Ishikawa (cell line): ENCODE results near the gene SEC14L3.

Experiments used
- CEBPB ChIP-seq: IDR thresholded peaks from 2 replicates; pipeline ENCODE4 v1.6.1; 2012
- CREB1 ChIP-seq: IDR thresholded peaks from 2 replicates; pipeline ENCODE4 v1.6.1; 2012; ENCODE audit warnings: low read depth
- EP300 ChIP-seq: IDR thresholded peaks from 2 replicates; pipeline ENCODE4 v1.6.1; 2012; ENCODE audit warnings: borderline replicate concordance
- NFIC ChIP-seq: IDR thresholded peaks from 2 replicates; pipeline ENCODE4 v1.6.1; 2012
- TCF12 ChIP-seq: IDR thresholded peaks from 2 replicates; pipeline ENCODE4 v1.6.1; 2012; ENCODE audit warnings: low read depth
- TEAD4 ChIP-seq: IDR thresholded peaks from 2 replicates; pipeline ENCODE4 v1.6.1; 2012

DNA sequence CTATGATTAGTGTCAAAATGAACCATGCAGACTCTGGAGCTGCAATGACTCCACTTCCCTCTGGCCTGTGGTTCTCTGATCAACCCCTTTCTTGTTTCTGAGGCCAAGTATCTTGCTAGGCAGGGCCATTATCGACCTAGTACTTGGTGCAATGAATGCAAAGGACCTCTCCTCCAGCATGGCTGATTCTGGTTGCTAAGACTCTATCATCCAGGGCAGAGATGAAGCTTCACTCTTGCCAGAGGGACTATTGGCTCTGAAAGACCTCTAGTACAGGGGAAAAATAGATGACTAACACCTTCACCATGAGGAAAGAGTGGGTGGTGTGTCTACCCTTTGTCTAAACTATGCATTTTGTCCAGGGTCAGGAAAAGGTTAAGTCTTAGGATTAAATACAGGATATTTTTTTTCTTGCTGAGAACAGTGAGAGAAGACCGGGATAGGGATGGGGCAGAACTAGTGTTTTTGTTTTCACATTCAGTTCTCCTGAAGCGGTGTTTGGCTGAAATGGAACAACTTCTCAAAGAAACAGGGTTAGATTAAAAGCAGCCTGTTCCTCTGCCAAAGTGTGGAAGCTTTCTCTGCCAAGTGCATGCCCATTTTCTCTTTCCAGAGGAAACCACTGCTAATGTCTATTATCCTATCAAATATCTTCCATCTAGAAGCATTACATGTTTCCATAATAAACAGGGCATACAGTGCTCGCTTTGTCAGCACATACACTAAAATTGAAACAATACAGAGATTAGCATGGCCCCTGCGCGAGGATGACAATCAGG, 51.3 kb downstream of the SEC14L3 start:
- no peak for TF ChIP-seq CREB1
- TF ChIP-seq EP300: no peak
- TF ChIP-seq NFIC: no peak
- no peak for TF ChIP-seq CEBPB
- no peak for TF ChIP-seq TCF12
- TF ChIP-seq TEAD4: no peak
